Stimulated activated CD8-positive, alpha-beta memory T cell treated with anti-CD3 and anti-CD28 coated beads, Interleukin-7, amount 100 ng/mL, for 24 hours (primary cell): ENCODE measurements around the gene FKBP7.
"Not testable (repeated sequence)": the region's sequence is repeated elsewhere in the genome, so short reads cannot be mapped to it uniquely, and the experiment has no call there.

ENCODE experiments used
- DNase-seq: peaks from one replicate; pipeline ENCODE4 v3.0.0-alpha.2; 2020; ENCODE audit warnings: low read depth

The FKBP7 gene

GRCh38 chr2:178449700-178450523, 28.5 kb downstream of the FKBP7 start:
- DNase-seq: no peak

DNA sequence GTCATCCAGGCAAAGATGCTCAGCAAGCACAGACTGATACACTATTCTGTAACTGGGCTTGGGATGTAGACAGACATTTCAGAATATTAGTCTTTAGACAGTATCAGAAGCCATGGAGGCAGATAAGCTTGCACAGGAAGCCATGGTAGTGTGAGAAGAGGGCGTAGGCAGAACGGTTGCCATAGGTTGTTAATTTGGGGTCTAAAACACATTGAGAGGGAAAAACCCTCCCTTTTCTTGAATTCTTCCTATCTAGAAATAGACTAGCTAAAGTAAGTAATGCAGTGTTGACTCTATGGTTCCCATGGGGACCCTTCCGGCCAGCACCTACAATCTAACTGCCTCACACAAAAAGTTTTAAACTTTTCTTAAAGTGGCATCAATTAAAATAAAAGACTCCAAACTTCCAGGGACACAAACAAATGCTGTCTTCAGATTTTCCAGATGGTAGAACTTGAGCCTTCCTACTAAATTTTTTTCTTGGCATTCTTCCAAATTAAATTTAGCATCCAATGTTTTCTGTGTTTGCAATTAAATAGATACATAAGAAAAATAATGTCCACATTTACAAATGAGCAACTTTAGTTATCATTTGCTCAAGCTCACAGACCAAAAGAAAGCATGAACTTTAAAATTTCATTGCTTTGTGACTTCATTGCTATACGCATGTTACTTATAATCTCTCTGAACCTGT, 29.3 kb downstream of the FKBP7 start:
- no peak for DNase-seq

DNA sequence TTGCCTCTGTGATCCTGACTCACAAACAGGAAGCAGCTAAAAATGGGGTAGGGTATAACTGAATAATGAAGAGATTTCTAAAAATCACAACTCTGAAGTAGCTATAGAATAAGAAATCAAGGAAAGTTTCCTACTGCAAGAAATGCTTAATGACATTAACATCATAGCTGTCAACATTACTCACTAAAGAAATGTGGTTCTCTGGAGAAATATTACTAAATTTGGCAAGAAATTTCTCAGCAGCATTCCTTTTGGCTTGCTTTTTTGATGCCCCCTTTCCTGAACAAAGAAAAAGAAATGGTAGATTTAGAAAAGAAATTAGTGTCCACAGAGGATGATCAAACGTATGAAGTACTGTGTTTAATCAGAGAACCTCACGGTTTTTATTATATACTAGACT, 37.0 kb downstream of the FKBP7 start:
- no peak for DNase-seq

DNA sequence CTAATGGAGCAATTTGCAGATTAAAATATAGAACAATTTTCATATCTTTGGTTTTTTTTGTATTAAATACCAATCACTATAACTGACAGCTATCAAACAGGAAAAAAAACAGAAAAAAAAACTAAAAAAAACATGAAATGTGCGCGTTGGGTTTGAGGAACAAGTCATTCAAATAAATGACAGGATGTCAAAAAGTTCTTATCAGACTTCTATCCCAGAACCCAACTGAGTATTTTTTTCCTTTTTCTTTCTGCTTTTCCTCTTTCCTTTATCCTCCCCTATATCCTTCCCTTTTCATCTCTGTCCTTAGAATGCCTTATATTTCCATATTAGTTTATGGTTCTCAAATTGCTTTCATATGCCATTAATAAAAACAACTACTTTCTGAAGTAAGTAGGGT, 41.7 kb downstream of the FKBP7 start:
- DNase-seq: no peak

- no peak for DNase-seq
Measured at GRCh38 chr2:178429336-178429735, 49.1 kb downstream of the FKBP7 start.

GRCh38 chr2:178428396-178428806, 50.0 kb downstream of the FKBP7 start:
- DNase-seq: no peak

DNA sequence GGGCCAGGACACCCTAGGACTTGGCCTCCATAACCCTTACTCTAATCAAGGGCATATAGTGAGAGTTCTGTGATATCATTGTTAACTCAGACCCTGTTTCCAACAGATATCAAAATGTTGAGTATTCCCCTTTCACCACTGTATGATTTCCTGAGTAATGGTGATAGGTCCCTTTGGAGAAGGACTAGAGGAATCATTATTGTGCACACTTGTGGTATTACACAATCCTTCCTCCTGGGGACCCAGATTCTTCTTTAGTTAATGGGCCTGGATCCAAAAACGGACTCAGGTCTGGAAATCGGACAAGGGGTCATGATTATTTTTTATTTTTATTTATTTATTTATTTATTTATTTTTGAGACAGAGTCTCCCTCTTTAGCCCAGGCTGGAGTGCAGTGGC, 50.9 kb downstream of the FKBP7 start:
- DNase-seq: no peak

DNA sequence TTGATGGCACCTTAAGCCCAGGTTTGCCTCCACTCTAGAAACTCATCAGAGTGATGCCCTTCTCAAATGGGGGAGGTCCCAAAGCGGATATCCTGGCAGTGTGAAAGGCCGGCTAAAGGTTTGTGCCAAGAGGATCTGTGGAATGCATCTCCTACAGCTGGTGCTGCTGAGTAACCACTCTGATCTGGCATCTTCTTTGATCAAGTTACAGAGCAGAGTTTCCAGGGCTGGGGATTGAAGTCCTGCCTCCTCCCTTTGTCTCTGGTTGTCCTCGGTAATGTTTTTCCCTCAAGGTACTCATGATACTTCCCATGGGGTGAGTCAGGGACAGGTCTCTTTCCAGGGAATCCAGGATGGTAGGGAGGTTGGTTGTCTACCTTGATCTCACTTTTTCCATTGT, 52.0 kb downstream of the FKBP7 start:
- no peak for DNase-seq

DNA sequence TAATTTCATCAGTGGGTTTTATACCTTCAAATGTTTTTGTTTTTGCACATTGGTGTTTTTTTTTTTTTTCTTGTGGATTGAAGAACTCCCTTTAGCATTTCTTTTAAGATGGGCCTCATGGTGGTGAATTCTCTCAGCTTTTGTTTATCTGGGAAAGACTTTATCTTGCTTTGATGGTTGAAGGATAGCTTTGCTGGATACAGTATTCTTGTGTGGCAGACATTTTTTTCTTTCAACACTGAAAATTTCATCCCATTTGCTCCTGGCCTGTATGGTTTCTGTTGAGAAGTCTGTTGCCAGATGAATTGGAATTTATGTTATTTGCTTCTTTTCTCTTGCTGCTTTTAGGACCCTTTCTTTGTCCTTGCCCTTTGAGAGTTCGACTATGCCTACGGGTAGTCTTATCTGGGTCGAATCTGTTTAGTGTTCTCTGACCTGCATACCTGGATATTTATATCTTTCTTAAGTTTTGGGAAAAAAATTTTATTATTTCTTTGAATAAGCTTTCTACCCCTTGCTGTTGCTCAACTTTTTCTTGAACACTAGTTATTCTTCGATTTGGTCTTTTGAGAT, 53.1 kb downstream of the FKBP7 start:
- no peak for DNase-seq

- DNase-seq: not testable (repeated sequence)
Measured at GRCh38 chr2:178423746-178424145, 54.7 kb downstream of the FKBP7 start.

DNA sequence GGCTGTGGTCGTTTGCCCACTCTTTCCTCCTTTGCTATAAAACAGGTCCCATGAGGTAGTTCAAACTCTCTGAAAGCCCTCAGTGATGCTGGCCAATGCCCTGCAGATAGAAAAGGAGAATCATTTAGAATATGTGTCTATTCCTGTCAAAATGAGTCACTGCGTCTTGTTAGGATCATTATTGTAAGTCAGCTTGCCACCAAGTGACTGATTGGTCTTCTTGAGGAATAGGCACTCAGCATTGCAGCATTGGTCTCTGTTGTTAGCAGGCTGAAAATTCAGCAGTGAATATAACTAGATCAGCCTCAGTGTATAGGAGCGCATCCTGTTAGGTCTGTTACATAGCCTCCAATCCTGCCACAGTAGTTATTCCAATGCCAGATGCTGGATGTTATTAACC, 56.3 kb downstream of the FKBP7 start:
- no peak for DNase-seq

DNA sequence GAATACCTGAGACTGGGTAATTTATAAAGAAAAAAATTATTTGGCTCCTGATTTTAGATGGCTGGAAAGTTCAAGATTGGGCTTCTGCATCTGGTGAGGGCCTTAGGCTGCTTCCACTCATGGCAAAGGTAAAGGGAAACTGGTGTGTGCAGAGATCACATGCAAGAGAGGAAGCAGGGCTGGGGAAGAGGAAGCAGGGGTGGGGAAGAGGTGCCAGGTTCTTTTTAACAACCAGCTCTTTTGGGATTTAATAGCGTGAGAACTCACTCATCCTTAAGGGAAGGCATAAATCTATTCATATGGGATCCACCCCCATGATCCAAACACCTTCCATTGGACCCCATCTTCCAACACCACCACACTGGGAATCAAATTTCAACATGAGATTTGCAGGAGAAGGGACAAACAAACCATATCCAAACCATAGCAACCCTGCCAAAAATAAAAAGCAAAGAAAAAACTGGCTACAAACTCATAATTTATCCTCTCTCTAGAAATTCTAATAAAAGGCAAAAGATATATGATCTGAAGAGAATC, 57.9 kb downstream of the FKBP7 start:
- DNase-seq: no peak

DNA sequence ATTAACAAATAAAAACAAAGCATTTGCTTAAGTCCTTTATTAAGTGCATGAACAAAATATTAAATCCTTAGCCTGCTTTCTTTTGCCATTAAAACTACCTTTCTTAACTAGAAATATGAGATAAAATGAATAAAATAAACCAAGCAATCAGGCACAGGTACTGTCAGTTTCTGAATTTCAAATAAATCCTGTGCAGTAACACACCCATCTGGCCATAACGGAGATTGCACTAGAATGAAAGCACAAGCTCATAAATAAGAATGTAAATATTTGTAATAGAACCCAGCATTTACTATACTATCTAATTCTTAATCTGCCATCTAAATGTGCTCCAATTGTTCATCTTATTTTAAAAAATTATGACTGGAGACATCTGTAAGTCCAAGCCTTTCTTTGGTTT, 59.3 kb downstream of the FKBP7 start:
- no peak for DNase-seq

- DNase-seq: no peak
Measured at GRCh38 chr2:178418426-178418825, 60.0 kb downstream of the FKBP7 start.

- no peak for DNase-seq
Measured at GRCh38 chr2:178417916-178418315, 60.5 kb downstream of the FKBP7 start.

GRCh38 chr2:178415979-178416378, 62.4 kb downstream of the FKBP7 start:
- DNase-seq: no peak

DNA sequence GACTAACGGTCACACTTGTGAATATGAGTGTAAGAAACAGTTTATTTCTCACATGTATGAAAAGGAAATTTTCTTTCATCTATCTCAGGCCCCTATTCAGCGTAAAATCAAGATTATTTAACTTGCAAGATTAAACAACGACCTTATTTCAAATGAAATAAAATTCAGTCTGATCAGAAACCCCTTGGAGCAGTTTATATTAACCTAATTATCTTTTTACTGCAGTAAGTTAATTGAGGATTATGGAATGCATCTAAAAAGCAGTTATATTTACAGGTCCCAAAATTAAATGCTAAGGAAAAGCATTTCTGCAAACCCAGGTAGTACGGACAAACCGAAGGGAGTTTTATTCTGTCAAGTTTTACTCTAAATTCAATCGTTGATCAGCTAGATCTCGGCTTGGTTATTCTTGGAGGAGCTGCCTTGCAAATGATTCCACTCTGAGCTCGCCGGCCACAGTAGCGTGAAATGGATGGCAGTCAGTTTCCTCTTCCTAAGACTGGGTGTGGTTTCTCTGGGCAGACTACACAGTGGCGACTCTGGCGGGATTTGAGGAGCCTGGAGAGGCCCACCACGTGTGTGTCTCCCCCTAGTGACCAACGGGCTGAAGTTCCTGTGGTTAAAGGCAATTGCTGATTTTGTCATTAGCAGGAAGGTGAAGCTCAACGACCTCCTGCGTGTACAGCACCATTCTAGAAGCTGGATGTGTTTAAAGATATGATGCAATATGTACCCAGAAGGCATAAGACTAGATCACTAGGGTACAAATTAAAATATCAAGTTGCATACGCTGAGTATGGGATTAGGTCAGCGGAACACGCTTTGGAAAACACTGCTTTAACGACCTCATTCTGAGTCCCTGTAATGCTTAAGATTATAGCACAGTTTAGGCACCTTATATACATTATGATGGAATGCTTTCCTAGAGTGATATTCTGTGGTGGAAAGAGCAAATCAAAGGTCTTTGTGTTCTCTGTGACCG, 63.8 kb downstream of the FKBP7 start:
- DNase-seq: peak; percentile 57
